ENCODE measurements around the gene MGLL. TPM values are rescaled to one million over a fixed set of nuclear protein-coding genes. Genes with fewer than 3 reads are reported as not detected.

MGLL gene
- total RNA-seq, 2 donors from 2014 or later: 123 to 200 TPM

- H3K27ac ChIP-seq: no peak overlapping the region
- DNase-seq: no peak
- H3K9me3 ChIP-seq: no peaks in the 10 kb centered on the region
- H3K4me1 ChIP-seq: no peaks in the 10 kb centered on the region
- H3K9ac ChIP-seq (ENCODE audit: low read depth in 2 of 2, low read length in 2 of 2): no peak overlapping the region
- no peaks in the 10 kb centered on the region for H3K36me3 ChIP-seq
- TF ChIP-seq CTCF (IDR thresholded peaks at IDR 0.05): no peak
- intact Hi-C loops (cut with DNase I): no loop called here
- H3K27me3 ChIP-seq: no peaks in the 10 kb centered on the region
- H3K4me3 ChIP-seq: no peak overlapping the region
These were observed 45.0 kb downstream of the MGLL start for GRCh38 chr3:127777332-127777731.

GRCh38 chr3:127776347-127776746 is 46.0 kb downstream of the MGLL start:
- H3K36me3 ChIP-seq: no peaks in the 10 kb centered on the region
- H3K4me3 ChIP-seq: no peak overlapping the region
- no peak for TF ChIP-seq CTCF (IDR thresholded peaks at IDR 0.05)
- H3K9me3 ChIP-seq: no peaks in the 10 kb centered on the region
- no peaks in the 10 kb centered on the region for H3K4me1 ChIP-seq
- DNase-seq: no peak
- no peak overlapping the region for H3K9ac ChIP-seq (ENCODE audit: low read depth in 2 of 2, low read length in 2 of 2)
- no peaks in the 10 kb centered on the region for H3K27me3 ChIP-seq
- H3K27ac ChIP-seq: no peak overlapping the region
- intact Hi-C loops (cut with DNase I): no loop called here

GRCh38 chr3:127775398-127776109 is 46.8 kb downstream of the MGLL start:
- intact Hi-C loops (cut with DNase I): no loop called here
- TF ChIP-seq CTCF (IDR thresholded peaks at IDR 0.05): no peak
- DNase-seq: no peak
- no peaks in the 10 kb centered on the region for H3K4me1 ChIP-seq
- no peaks in the 10 kb centered on the region for H3K36me3 ChIP-seq
- no peak overlapping the region for H3K4me3 ChIP-seq
- H3K9me3 ChIP-seq: no peaks in the 10 kb centered on the region
- H3K27me3 ChIP-seq: no peaks in the 10 kb centered on the region
- H3K27ac ChIP-seq: peak overlapping the region; percentile 63
- H3K9ac ChIP-seq (ENCODE audit: low read depth in 2 of 2, low read length in 2 of 2): peak overlapping the region in 1 of 2 donors; percentile 38

GRCh38 chr3:127774647-127775046 is 47.7 kb downstream of the MGLL start:
- Histone ChIP-seq H3K9me3 (no peaks in the 10 kb centered on the region), H3K36me3 (no peaks in the 10 kb centered on the region), H3K4me1 (no peaks in the 10 kb centered on the region), H3K27ac (no peak overlapping the region), H3K9ac (ENCODE audit: low read depth in 2 of 2, low read length in 2 of 2) (peak overlapping the region in 1 of 2 donors; percentile 9), H3K4me3 (no peak overlapping the region), H3K27me3 (no peaks in the 10 kb centered on the region)
- intact Hi-C loops (cut with DNase I): no loop called here
- no peak for TF ChIP-seq CTCF (IDR thresholded peaks at IDR 0.05)
- DNase-seq: no peak

- Histone ChIP-seq H3K4me1 (peaks cover under 1% of the 10 kb centered on the region), H3K27me3 (no peaks in the 10 kb centered on the region), H3K9ac (ENCODE audit: low read depth in 2 of 2, low read length in 2 of 2) (peak overlapping the region in 1 of 2 donors; percentile 9), H3K4me3 (no peak overlapping the region), H3K9me3 (no peaks in the 10 kb centered on the region), H3K36me3 (no peaks in the 10 kb centered on the region), H3K27ac (no peak overlapping the region)
- no peak for TF ChIP-seq CTCF (IDR thresholded peaks at IDR 0.05)
- intact Hi-C loops (cut with DNase I): no loop called here
- DNase-seq: no peak
These were observed 48.4 kb downstream of the MGLL start for GRCh38 chr3:127773752-127774395.
